ENCODE measurements around the gene HSPA5. TPM values are rescaled to one million over a fixed set of nuclear protein-coding genes. Genes with fewer than 3 reads are reported as not detected.
"Not testable (repeated sequence)": the region's sequence is repeated elsewhere in the genome, so short reads cannot be mapped to it uniquely, and the experiment has no call there.

The HSPA5 gene
- 100 to 1,000 TPM; 179 to 188 TPM for total RNA-seq

- POLR2A ChIA-PET, result interaction anchor here (0.6 to 1.8 kb wide), 16 partner anchors 10 to 1578 kb away, joined by 3 to 20 read pairs (median 4); partner anchors contain the start of genes GAPVD1 and RPL35
- H3K4me1 Mint-ChIP-seq, result peaks cover 50% of the 10 kb centered on the region
- ATAC-seq, result peak; percentile 89
- no peaks in the 10 kb centered on the region for H3K27me3 Mint-ChIP-seq
- peak; percentile 100 for DNase-seq
- CTCF ChIA-PET, result interaction anchor here (0.6 to 3.0 kb wide), 10 partner anchors 15 to 385 kb away, joined by 3 to 12 read pairs (median 4); partner anchors contain the start of gene GAPVD1
- peak within 1 kb of the TSS; percentile 90 for H3K4me3 Mint-ChIP-seq
- H3K9me3 Mint-ChIP-seq (ENCODE audit: low read depth), result no peaks in the 10 kb centered on the region
- H3K36me3 Mint-ChIP-seq (ENCODE audit: low read depth), result peaks cover 58% of the 10 kb centered on the region
- intact Hi-C loops (cut with DNase I, micrococcal nuclease), result loop anchor here (1.0 to 10.0 kb wide), 17 partner anchors 20 to 1564 kb away; partner anchors contain the start of genes GAPVD1 (in 2 of the 2), NR6A1 (in 2 of the 2), PPP6C (in 2 of the 2) and RABEPK (in 2 of the 2)
- H3K27ac Mint-ChIP-seq, result peak within 1 kb of the TSS; percentile 96
Observed at GRCh38 chr9:125241000-125241862, at the start of gene HSPA5. Gene HSPA5, minus strand, starts transcription at chr9:125241343. Its CDS starts 217 bp downstream, at chr9:125241126.

DNA sequence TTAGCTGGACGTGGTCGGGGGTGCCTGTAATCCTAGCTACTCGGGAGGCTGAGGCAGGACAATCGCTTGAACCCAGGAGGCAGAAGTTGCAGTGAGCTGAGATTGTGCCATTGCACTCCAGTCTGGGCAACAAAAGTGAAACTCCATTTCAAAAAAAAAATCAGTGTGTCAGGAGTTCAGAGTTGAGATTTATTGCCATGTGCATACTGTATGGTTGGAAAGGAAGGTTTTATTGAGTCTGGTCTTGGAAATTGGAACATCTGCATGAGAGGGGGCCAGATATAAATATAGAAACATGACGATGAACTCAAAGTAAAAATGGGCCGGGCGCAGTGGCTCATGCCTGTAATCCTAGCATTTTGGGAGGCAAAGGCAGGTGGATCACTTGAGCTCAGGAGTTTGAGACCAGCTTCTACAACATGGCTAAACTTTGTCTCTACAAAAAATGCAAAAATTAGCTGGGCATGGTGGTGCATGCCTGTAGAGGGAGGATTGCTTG is 45.8 kb upstream of the HSPA5 start:
- H3K27ac Mint-ChIP-seq; ATAC-seq; H3K36me3 Mint-ChIP-seq (ENCODE audit: low read depth); DNase-seq; intact Hi-C loops (cut with DNase I, micrococcal nuclease); H3K9me3 Mint-ChIP-seq (ENCODE audit: low read depth); H3K27me3 Mint-ChIP-seq; CTCF ChIA-PET; H3K4me1 Mint-ChIP-seq; H3K4me3 Mint-ChIP-seq: not testable (repeated sequence)
- POLR2A ChIA-PET, result interaction anchor here (0.6 kb wide), 2 partner anchors 44 to 133 kb away, joined by 3 read pairs; no protein-coding TSS in a partner anchor

DNA sequence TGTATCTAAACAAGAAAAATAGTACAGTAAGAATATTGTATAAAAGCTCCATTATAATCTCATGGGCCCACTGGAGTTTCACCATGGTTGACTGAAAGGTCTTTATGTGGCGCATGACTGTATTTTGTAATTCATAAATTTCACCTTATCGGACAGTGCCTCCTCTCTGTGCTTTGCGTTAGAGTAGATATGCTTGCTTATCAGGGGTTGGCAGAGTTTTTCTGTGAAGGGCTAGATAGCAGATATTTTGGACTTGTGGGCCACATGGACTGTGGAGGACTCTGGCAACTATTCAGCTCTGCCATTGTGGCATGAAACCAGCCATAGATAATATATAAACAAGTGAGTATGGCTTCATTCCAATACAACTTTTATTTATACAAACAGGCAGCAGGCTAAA is 43.7 kb upstream of the HSPA5 start:
- H3K4me3 Mint-ChIP-seq, result no peak overlapping the region
- intact Hi-C loops (cut with DNase I, micrococcal nuclease), result no loop called here
- CTCF ChIA-PET, result interaction anchor here (1.0 kb wide), 1 partner anchor 22 kb away, joined by 4 read pairs; no protein-coding TSS in a partner anchor
- ATAC-seq (no peak), DNase-seq (no peak)
- H3K9me3 Mint-ChIP-seq (ENCODE audit: low read depth), result no peaks in the 10 kb centered on the region
- H3K27ac Mint-ChIP-seq, result no peak overlapping the region
- H3K4me1 Mint-ChIP-seq, result peaks cover 5% of the 10 kb centered on the region
- no peaks in the 10 kb centered on the region for H3K36me3 Mint-ChIP-seq (ENCODE audit: low read depth)
- H3K27me3 Mint-ChIP-seq, result no peaks in the 10 kb centered on the region
- POLR2A ChIA-PET, result interaction anchor here (0.6 kb wide), 1 partner anchor 98 kb away, joined by 4 read pairs; no protein-coding TSS in a partner anchor

DNA sequence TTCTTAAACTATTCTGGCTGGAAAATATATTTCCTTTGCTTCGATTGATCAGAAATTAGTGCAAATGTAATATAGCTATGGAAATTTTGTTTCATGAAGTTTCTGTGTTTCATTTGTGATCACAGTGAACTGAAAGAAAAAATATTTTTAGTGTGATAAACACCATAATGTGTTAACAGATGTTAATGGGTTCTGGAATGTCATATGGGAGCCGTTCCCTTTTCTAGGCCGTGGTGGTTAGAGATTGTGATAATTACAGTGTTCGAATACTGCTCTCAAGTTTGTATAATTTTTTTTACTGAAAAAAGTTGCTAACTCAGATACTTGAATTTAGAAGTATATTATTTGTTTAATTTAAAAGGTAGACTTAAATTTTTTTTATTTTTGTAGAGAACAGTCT is 39.8 kb upstream of the HSPA5 start:
- no peak for DNase-seq
- H3K9me3 Mint-ChIP-seq (ENCODE audit: low read depth), result no peaks in the 10 kb centered on the region
- H3K4me1 Mint-ChIP-seq, result peaks cover 3% of the 10 kb centered on the region
- intact Hi-C loops (cut with DNase I, micrococcal nuclease), result loop anchor here in 1 of 2 experiments (1.0 kb wide), 1 partner anchor 9 kb away; no protein-coding TSS in a partner anchor
- no peak for ATAC-seq
- ChIA-PET CTCF (no interaction called here), POLR2A (no interaction called here)
- H3K4me3 Mint-ChIP-seq, result no peak overlapping the region
- H3K27me3 Mint-ChIP-seq, result no peaks in the 10 kb centered on the region
- no peak overlapping the region for H3K27ac Mint-ChIP-seq
- peaks cover 7% of the 10 kb centered on the region for H3K36me3 Mint-ChIP-seq (ENCODE audit: low read depth)

DNA sequence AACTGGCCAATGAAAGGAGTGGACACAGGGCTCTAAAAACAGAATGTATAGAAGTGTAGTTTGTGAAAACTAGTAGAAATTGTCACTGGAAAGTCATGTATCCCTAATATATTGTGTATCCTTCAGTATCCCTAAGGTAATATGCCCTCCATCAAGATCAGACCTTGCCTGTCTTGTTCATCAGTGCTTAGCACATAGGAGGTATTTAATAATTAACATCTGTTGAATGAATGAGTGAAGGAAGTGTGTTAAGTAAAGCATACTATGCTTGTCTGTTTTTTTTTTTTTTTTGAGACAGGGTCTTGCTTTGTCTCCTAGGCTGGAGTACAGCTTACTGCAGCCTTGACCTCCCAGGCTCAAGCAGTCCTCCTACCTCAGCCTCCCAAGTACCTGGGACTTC is 36.3 kb upstream of the HSPA5 start:
- no peak for DNase-seq
- Mint-ChIP-seq H3K9me3 (ENCODE audit: low read depth) (no peaks in the 10 kb centered on the region), H3K27me3 (no peaks in the 10 kb centered on the region), H3K27ac (no peak overlapping the region), H3K4me3 (no peak overlapping the region), H3K4me1 (peaks cover 12% of the 10 kb centered on the region), H3K36me3 (ENCODE audit: low read depth) (peaks cover 11% of the 10 kb centered on the region)
- ATAC-seq, result no peak
- intact Hi-C loops (cut with DNase I, micrococcal nuclease), result no loop called here
- ChIA-PET CTCF (no interaction called here), POLR2A (no interaction called here)

DNA sequence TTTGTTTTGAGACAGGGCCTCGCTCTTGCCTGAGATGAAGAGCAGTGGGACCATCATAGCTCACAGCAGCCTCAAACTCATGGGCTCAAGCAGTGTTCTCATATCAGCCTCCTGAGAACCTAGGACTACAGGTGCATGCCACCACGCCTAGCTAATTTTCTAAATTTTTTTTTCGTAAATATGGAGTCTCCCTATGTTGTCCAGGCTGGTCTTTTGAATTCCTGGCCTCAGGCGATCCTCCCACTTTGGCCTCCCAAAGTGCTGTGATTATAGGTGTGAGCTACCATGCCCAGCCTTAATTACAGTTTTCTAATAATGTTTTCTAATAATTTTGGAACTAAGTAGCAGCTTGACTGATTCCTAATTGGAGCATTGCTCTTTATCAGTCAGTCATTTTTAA is 35.6 kb upstream of the HSPA5 start:
- Mint-ChIP-seq H3K4me3 (no peak overlapping the region), H3K4me1 (peaks cover 11% of the 10 kb centered on the region), H3K36me3 (ENCODE audit: low read depth) (peaks cover 15% of the 10 kb centered on the region), H3K9me3 (ENCODE audit: low read depth) (no peaks in the 10 kb centered on the region), H3K27me3 (no peaks in the 10 kb centered on the region), H3K27ac (no peak overlapping the region)
- DNase-seq (no peak), ATAC-seq (no peak)
- POLR2A ChIA-PET, result no interaction called here
- intact Hi-C loops (cut with DNase I, micrococcal nuclease), result no loop called here
- CTCF ChIA-PET, result no interaction called here

GRCh38 chr9:125272697-125273096 is 31.6 kb upstream of the HSPA5 start:
- H3K4me1 Mint-ChIP-seq, result peaks cover 24% of the 10 kb centered on the region
- no peak for ATAC-seq
- peaks cover 20% of the 10 kb centered on the region for H3K36me3 Mint-ChIP-seq (ENCODE audit: low read depth)
- CTCF ChIA-PET, result interaction anchor here (0.6 to 1.1 kb wide), 3 partner anchors 10 to 1286 kb away, joined by 3 to 5 read pairs (median 3); partner anchors contain the start of gene HSPA5
- no peak for DNase-seq
- H3K4me3 Mint-ChIP-seq, result no peak overlapping the region
- no peaks in the 10 kb centered on the region for H3K9me3 Mint-ChIP-seq (ENCODE audit: low read depth)
- intact Hi-C loops (cut with DNase I, micrococcal nuclease), result no loop called here
- H3K27me3 Mint-ChIP-seq, result no peaks in the 10 kb centered on the region
- H3K27ac Mint-ChIP-seq, result no peak overlapping the region
- POLR2A ChIA-PET, result interaction anchor here (1.4 kb wide), 1 partner anchor 9 kb away, joined by 4 read pairs; no protein-coding TSS in a partner anchor

DNA sequence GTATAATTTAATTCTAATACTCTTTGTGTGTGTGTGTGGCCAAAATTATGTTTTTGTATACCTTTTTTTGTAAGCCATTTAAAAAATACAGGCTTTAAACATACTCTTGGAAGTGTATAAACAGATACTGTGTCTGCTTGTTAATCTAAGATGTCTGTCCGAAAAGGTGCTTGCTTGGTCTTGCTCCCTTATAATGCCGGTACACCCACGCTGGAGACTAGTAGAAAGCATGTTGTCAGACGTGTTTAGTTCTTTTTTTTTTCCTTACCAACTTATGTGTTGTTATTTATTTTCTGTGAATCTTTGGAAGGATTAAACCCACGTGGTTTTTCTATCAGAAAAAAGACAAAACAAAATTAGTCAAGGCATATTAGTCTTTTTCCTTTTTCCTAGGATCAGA is 29.9 kb upstream of the HSPA5 start:
- Mint-ChIP-seq H3K27ac (no peak overlapping the region), H3K9me3 (ENCODE audit: low read depth) (no peaks in the 10 kb centered on the region), H3K36me3 (ENCODE audit: low read depth) (peaks cover 18% of the 10 kb centered on the region), H3K4me3 (no peak overlapping the region), H3K27me3 (no peaks in the 10 kb centered on the region), H3K4me1 (peaks cover 26% of the 10 kb centered on the region)
- ChIA-PET POLR2A (no interaction called here), CTCF (no interaction called here)
- DNase-seq, result no peak
- intact Hi-C loops (cut with DNase I, micrococcal nuclease), result no loop called here
- ATAC-seq, result no peak

GRCh38 chr9:125269014-125269397 is 27.9 kb upstream of the HSPA5 start:
- intact Hi-C loops (cut with DNase I, micrococcal nuclease), result loop anchor here in 1 of 2 experiments (10.0 kb wide), 1 partner anchor 854 kb away; the partner anchor contains the start of gene PSMB7

GRCh38 chr9:125268394-125269013 is 27.4 kb upstream of the HSPA5 start:
- ChIA-PET POLR2A (no interaction called here), CTCF (interaction anchor here (0.6 to 1.4 kb wide), 5 partner anchors 13 to 761 kb away, joined by 3 to 4 read pairs (median 3); no protein-coding TSS in a partner anchor)
- DNase-seq (no peak), ATAC-seq (no peak)
- H3K27ac Mint-ChIP-seq, result no peak overlapping the region
- no peaks in the 10 kb centered on the region for H3K9me3 Mint-ChIP-seq (ENCODE audit: low read depth)
- H3K27me3 Mint-ChIP-seq, result no peaks in the 10 kb centered on the region
- H3K36me3 Mint-ChIP-seq (ENCODE audit: low read depth), result peaks cover 33% of the 10 kb centered on the region
- H3K4me1 Mint-ChIP-seq, result peaks cover 44% of the 10 kb centered on the region
- H3K4me3 Mint-ChIP-seq, result no peak overlapping the region
- intact Hi-C loops (cut with DNase I, micrococcal nuclease), result loop anchor here in 1 of 2 experiments (10.0 kb wide), 1 partner anchor 854 kb away; the partner anchor contains the start of gene PSMB7

More at GRCh38 chr9:125269014-125269397, 27.9 kb upstream of the HSPA5 start:
- ChIA-PET CTCF (interaction anchor here (0.7 to 1.4 kb wide), 4 partner anchors 13 to 760 kb away, joined by 3 to 4 read pairs (median 4); no protein-coding TSS in a partner anchor), POLR2A (no interaction called here)
- no peak overlapping the region for H3K4me3 Mint-ChIP-seq
- no peaks in the 10 kb centered on the region for H3K9me3 Mint-ChIP-seq (ENCODE audit: low read depth)
- no peak overlapping the region for H3K27ac Mint-ChIP-seq
- no peaks in the 10 kb centered on the region for H3K27me3 Mint-ChIP-seq
- H3K36me3 Mint-ChIP-seq (ENCODE audit: low read depth), result peaks cover 28% of the 10 kb centered on the region
- H3K4me1 Mint-ChIP-seq, result peaks cover 40% of the 10 kb centered on the region
- DNase-seq (no peak), ATAC-seq (no peak)

- peaks cover 26% of the 10 kb centered on the region for H3K36me3 Mint-ChIP-seq (ENCODE audit: low read depth)
- not testable (repeated sequence) for DNase-seq; H3K9me3 Mint-ChIP-seq (ENCODE audit: low read depth); ATAC-seq; H3K27me3 Mint-ChIP-seq
- POLR2A ChIA-PET, result interaction anchor here (1.6 kb wide), 1 partner anchor 9 kb away, joined by 4 read pairs; no protein-coding TSS in a partner anchor
- CTCF ChIA-PET, result interaction anchor here (1.5 kb wide), 1 partner anchor 8 kb away, joined by 4 read pairs; no protein-coding TSS in a partner anchor
- H3K27ac Mint-ChIP-seq, result peak overlapping the region; percentile 88
- H3K4me3 Mint-ChIP-seq, result peak overlapping the region; percentile 48
- peaks cover 54% of the 10 kb centered on the region for H3K4me1 Mint-ChIP-seq
- intact Hi-C loops (cut with DNase I, micrococcal nuclease), result loop anchor here in 1 of 2 experiments (10.0 kb wide), 1 partner anchor 849 kb away; the partner anchor contains the start of gene PSMB7
Observed at GRCh38 chr9:125264068-125264467, 22.9 kb upstream of the HSPA5 start.

Measured in activated CD4-positive, alpha-beta T cell treated with anti-CD3 and anti-CD28 coated beads for 36 hours (primary cell).